Measurements from ENCODE around the gene DGLUCY.
"Not testable (repeated sequence)": the region's sequence is repeated elsewhere in the genome, so short reads cannot be mapped to it uniquely, and the experiment has no call there.

The DGLUCY gene

DNA sequence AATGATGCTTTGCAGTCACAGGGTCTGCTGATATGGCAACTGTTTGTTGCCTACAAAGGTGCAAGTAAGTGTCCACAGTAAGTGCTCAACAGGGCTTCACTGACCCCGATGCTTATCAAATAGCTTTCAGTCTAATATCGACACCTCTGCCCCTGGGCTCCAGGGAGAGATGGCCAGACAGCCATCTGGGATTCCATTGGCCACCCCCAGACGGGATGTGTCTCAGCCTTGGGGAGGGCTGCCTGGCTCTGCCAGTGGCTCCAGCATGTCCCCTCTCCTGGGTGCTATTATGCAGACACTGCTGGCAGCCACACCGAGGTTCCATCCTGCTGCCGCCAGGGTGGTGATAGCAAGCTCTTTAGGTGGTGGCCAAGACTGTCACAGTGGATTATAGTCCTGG is 57.4 kb downstream of the DGLUCY start:
- DNase-seq: no peak

DNA sequence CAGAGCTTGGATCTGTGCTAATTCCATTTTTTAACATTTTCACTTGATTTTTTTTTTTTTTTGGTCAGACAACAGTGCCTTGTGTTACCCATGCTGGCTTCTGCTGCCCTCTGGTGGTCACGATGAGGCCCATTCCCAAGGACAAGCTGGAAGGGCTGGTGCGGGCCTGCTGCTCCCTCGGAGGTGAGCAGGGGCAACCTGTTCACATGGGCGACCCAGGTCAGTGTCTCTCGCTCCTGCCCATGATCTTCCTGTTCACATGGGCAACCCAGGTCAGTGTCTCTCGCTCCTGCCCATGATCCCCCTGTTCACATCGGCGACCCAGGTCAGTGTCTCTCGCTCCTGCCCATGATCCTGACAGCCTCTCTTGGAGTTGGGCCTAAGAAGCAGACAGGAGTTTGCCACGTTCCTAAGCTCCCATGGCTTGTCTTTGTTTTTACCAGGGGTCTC is 59.4 kb downstream of the DGLUCY start:
- DNase-seq: peak; percentile 87

DNA sequence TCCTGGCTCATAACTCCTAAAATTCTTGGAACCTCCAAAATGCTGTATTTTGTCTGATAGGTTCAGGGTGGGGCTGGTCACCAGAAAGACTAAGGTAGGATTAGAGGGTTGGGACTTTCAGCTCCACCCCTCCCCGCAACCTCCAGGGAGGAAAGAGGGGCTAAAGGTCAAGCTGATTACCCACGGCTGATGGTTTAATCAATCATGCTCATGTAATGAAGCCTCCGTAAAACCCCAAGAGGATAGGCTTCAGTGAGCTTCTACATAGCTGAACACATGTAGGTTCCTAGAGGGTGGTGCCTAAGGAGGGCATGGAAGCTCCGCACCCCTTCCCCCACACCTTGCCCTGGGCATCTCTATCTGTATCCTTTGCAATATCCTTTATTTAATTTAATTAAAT is 60.0 kb downstream of the DGLUCY start:
- DNase-seq: no peak

DNA sequence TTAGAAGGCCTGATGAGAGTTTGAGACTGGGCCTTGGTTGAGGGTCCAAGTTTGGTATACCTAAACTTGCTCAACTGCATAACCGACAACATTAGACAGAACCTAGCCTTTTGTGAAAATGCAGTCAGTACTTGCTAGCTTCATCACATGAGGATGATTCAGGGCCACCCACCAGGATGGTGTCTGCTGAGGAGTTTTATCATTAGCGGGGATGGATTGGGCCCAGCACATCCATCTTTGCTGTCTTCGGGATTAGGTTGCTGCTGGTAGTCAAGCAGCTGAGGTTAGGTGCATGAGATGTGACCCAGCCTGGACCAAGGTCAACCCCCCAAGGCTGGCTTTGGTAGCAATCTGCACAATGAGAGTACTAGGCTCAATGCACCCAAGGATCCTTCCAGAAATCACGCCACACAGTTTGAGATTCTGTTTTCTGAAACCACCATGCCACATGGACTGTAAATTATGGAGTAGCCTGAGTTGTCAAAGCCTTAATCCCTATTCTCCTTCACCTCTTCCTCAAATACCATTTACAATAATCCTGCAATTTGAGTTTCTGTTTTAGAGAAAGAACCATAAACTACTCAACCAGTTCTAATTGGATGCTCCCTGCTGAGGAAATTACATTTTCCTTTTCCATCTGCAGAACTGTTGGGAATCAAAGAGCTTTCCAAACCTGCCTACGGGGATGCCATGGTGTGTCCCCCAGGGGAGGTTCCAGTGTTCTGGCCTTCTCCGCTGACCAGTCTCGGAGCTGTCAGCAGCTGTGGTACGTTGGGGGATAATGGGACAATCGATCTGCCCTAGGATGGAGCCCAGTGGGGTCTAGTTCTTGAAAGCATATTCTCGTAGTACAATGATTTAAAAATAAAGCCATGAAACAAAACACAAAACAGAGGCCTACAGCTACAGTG is 61.7 kb downstream of the DGLUCY start:
- DNase-seq: no peak

DNA sequence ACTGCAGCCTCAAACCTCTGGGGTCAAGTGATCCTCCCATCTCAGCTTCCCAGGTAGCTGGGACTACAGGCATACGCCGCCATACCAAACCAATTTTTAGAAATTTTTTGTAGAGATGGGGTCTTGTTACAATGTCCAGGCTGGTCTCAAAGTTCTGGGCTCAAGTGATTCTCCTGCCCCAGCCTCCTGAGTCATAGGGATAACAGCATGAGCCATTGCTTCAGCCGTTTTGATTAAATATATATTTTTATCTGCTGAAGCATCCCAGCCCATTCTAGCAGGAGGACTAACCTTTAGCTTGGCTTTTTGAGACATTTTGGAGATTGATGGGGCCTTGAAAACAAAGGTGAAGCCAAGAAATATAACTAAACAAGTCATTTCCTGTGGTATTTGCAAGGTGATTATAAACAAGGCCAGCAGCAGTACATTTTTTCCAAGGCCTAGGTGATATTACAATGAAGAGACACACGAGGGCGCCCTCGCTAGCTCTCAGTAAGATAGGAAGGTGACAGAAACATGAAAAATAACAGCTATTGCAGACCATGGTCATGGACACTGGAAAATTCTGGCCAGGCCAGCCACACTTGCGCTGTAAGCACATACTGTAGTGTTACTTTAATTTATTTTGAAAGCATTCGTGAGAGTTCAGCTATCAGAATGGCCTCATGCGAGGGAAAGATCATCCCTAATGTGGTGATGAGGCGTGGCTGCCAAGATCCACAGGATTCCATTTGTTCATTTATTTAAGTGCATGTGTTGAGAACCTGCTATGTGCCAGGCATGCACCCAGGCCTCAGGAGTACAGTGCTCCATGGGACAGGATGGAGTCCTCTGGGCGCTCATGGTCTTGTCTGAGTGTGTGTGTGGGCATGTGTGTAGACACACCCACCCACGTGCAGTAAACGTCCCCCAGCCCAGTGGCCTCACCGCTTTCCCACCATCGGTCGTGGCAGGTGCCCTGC is 63.5 kb downstream of the DGLUCY start:
- DNase-seq: peak; percentile 62

DNA sequence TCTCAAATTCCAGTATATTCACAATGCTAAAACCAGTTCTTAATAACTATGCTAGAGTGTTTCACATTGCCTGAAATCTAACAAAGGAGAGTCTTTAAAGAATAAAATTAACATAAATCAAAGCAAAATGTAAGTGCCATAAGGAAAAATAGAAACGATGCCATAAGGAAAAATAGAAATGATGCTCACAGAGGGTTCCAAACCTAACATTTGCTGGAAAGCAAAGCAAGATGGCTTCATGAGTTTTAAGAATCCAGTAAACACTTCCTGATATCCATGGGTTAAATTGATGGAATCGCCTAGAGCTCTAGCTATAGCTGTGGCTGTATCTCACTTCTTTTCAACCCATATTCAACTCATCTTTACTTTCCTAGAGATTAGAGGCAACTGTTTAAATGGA is 66.7 kb downstream of the DGLUCY start:
- no peak for DNase-seq

DNA sequence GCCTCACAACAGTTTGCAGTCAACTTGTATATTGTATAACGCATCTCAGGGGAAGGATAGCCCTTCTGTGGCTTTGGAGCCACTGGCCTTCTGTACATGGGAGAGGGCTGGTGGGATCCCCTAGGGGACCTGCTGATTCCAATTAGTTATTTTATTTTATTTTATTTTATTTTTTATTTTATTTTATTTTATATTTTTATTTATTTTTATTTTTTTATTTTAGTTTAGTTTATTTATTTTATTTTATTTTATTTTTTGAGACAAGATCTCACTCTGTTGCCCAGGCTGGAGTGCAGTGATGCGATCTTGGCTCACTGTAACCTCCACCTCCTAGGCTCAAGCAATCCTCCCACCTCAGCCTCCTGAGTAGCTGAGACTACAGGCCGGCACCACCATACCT is 68.9 kb downstream of the DGLUCY start:
- not testable (repeated sequence) for DNase-seq

DNA sequence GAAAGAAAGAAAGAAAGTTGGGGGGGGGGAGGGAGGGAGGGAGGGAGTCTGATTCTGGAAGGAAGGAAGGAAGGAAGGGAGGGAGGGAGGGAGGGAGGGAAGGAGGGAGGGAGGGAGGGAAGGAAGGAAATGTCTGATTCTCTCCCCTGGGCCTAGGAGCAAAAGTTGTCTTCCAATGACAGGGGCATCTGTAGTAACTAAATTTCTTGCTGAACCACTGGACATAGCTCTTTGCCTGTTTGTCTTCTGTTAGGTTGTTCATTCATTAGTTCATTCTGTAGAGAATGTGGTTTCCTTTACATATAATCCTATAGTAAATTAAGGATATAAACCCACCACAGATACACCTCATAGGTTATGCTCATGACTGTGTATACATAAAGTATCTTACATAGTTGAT is 70.7 kb downstream of the DGLUCY start:
- DNase-seq: no peak

DNA sequence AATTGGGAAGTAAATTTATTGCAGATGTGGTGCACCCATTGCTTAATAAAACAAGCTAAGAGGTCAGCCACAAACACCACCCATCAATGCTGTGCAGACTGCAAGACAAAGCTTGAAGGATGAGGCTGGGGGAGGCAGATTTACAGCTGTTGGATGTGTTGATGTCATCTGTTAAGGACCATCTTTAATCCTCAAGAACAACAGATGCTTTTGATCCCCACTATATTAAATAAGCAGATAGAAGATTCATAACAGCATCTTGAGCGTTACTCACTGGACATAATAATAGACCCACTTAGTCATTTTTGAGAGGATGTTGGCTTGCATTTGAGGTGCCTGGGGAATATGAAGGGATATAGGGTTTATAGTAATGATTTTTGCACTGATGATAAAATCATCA is 71.8 kb downstream of the DGLUCY start:
- no peak for DNase-seq

DNA sequence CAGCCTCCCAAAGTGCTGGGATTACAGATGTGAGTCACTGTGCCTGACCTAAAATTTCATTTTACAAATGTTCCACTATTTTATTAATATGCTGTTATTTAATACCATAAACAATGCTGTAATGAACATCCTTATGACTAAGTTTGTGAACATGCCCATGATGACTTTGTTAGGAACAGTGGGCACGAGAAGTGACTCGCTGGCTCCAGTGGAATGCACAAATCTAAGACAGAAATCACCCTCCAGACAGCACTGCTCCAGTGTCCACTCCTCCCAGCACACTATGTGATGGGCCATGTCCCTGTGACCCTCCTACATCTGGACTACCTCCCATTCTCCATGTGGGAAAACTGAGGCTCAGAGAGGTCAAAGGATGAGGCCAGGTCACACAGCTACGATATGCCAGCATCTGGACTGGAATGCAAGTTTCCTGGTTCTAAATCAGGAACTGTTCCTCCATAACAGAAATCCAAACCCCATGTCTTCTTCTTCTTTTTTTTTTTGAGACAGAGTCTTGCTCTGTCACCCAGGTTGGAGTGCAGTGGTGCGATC is 72.7 kb downstream of the DGLUCY start:
- DNase-seq: no peak

DNA sequence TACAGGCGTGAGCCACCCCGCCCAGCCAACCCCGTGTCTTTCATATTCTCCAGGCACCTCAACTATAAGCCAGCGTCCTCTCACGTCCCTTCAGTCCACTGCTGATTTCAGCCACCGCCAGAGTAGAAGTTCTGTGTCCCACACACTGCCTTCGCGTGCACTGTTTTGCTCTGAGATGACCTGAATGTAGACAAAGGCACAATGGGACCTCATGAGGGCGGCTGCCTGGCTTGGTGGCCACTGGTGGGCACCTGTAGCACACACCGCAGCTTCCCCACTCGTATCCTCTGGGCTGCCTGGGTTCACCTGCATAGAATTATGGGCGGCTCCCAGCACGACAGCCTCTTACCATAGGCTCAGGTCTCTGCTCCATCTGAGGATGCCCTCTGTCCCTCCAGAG is 73.4 kb downstream of the DGLUCY start:
- no peak for DNase-seq

DNA sequence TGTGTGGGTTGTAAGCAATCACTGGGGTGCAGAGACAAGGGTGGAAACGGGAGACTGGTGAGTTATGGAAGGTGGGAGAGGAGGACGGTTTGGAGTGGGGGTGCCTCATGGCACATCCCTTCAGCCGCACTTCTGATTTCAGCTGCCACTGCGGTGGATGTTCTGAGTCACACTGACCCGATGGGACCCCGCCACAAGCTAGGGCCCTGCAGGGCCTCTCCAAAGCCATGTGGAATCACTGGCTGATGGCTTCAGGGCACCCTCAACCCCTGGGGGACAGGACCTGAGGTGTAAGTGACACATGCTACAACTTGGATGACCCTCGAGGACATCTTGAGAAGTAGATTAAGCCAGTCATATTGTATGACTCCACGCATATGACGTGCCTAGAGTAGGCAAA is 77.0 kb downstream of the DGLUCY start:
- DNase-seq: no peak

DNA sequence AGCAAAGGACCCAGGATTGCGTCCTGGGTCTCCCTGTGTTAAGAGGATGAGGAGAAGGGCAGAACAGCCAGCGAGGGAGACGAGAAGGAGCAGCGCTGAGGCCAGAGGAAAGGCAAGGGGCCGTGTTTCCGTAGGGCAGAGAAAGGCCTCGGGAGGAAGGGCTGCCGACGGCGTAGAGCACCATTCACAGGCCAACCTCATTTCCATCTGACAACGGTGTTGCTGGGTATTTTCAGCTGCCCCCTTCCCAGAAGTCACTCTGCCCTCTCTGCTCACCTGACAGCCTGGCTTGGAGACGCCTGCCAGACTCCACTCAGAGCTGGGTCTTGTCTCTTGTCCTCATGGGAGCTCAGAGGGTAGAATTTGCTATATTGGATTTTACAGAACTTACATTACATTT is 79.2 kb downstream of the DGLUCY start:
- no peak for DNase-seq

DNA sequence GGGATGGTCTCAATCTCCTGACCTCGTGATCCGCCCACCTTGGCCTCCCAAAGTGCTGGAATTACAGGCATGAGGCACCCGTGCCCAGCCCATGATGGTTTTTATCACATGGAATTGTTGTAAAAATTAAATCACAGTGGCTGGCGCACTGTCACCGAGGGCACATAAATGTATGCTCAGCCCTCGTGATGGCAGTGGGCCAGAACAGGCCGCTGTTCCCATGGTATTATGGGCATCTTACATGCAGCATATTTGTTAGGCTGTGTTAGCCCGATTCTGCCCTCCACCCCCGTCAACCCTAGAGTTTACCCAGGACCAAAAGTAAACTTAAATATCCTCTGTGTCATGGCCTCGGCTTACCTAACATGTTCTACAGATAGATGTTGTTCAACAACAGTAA is 82.0 kb downstream of the DGLUCY start:
- no peak for DNase-seq

DNA sequence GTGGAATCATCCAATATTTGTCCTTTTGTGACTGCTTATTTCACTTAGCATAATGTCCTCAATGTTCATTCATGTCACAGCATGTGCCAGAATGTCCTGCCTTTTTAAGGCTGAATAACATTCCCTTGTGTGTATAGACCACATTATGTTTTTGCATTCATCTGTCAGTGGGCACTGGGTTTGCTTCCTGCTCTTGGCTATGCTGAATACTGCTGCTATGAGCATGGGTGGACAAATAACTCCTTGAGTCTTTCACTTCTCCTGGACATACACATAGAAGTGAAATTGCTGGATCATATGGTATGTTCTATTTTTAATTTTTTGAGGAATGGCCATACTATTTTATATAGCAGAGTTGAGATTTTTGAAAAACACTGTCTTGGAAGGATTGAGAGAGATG is 83.8 kb downstream of the DGLUCY start:
- no peak for DNase-seq

DNA sequence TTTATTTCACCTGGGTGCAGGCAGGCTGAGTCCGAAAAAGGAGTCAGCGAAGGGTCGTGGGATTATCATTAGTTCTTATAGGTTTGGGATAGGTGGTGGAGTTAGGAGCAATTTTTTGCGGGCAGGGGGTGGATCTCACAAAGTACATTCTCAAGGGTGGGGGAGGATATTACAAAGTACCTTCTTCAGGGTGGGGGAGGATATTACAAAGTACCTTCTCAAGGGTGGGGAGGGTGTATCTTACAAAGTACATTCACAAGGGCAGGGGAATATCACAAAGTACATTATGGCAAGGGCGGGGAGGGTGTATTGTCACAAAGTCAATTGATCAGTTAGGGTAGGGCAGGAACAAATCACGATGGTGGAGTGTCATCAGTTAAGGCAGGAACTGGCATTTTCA is 86.9 kb downstream of the DGLUCY start:
- not testable (repeated sequence) for DNase-seq

DNA sequence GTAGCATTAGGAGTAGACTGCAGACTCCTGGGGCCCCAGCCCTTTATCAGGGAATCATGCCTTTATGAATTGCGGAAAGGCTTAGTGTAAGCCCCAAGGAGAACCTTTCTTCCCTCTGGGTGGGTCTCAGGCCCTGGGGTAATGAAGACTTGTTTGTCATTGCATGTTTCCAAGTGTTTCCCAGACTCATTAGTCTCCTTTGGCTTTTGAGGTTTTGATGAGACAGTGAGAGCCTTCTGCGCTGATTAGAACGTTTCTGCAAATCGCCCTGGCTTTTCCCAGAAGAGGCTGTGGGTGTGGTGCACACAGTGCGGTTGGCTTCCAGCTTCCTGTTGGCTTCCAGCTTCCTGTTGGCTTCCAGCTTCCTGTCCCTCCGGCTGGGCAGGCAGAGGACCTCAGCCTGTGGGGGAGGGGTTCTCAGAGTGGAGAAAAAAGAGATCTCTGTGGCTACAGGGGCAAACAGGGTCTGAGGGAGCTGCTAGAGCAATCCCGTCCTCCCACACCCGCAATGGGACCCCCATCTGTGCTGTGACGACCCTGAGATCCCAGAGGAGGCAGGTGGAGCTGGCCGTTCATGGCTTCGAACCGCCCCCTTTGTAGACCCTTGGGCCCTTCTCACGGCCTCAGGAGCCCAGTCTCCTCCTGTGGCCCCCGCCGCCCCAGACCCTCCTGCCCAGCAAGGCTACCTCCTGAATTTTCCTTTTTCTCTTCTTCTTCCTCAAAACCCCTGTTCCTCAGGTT is 88.5 kb downstream of the DGLUCY start:
- DNase-seq: peak; percentile 74

DNA sequence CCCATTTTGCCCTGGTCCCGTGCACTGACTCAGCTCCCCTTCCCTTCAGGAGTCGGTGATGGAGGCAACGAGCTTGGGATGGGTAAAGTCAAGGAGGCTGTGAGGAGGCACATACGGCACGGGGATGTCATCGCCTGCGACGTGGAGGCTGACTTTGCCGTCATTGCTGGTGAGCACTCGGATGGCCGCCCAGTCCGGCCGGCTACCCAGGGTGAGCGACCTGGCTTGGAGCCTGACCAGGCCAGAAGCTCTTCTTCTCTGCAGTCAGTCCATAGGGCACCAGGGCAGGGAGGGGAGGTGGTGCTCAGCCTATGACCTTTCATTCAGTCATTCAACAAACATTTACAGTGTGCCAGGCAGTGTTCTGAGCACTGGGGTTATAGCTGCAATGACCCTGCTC is 90.8 kb downstream of the DGLUCY start:
- DNase-seq: no peak

DNA sequence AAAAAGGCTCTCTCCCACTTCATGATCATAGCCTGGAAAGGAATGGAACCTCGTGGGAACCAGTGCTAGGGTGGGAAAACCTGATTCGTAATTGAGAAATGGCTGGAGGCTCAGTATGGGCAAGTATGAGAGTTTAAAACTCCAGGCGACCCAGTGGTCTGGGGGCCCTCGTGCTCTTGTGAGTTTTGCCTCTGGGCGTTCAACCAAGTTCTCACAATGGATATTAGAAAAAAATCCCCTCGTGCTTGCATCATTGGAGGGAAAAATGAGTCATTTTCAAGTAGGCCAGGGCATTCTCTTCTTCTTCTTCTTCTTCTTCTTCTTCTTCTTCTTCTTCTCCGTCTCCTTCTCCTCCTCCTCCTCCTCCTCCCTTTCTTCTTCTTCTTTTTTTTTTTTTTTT is 91.6 kb downstream of the DGLUCY start:
- no peak for DNase-seq

DNA sequence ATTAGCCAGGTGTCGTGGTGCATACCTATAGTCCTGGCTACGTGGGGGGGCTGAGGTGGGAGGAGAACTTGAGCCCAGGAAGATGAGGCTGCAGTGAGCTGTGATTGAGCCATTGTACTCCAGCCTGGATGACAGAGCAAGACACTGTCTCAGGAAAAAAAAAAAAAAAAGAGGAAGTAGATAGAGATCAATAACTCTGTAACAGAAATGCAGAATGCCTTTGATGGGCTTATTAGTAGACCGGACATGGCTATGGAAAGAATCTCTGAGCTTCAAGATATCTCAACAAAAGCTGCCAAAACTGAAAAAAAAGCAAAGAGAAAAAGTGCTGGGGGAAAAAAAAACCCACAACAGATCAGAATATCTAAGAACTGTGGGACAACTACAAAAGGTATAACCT is 93.1 kb downstream of the DGLUCY start:
- DNase-seq: no peak

DNA sequence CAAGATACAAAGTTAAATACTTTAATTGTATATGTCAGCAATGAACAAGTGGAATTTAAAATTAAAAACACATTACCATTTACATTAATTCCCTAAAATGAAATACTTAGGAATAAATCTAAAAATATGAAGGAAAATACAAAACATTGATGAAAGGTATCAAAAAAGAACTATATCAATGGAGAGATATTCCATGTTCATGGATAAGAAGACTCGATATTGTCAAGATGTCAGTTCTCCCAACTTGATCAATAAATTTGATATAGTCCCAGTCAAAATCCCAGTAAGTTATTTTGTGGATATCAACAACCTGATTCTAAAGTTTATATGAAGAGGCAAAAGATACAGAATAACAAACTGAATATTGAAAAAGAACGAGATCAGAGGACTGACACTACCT is 97.1 kb downstream of the DGLUCY start:
- DNase-seq: no peak

DNA sequence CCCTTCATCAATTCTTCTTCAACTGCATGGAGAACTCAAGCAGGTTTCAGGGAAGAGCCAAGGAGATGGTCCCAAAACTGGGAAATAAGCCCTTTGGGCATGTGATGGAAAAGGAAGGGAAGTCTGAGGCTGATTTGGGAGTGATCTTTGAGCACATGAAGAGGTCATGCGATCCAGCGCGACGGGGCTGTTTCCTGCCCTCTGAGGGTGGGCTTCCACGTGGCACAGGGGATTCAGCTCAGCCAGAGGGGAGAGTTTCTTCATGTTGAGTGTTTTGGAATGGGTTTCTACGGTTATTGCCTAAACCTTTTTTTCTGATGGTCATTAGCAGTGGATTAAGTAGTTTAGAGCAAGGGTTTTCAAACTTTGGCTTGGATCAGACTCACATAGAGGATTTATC is 100.4 kb downstream of the DGLUCY start:
- no peak for DNase-seq

DNA sequence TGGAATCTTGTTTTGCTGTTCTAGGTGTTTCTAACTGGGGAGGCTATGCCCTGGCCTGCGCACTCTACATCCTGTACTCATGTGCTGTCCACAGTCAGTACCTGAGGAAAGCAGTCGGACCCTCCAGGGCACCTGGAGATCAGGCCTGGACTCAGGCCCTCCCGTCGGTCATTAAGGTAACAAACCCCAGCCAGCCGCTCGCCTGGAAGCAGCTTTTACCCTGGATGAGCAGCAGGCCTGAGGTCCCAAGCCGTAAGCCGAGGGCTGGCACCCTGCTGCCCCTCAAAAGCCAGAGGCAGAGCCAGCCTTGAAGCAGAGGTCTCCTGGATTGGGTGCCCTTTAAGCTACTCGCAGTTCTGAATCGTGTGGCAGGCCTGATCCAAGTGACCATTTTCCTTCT is 101.5 kb downstream of the DGLUCY start:
- no peak for DNase-seq

All from femur (tissue), 1 donor.